GM18505 (cell line): ENCODE measurements around the gene TMSB15B.
"Not testable (repeated sequence)": the region's sequence is repeated elsewhere in the genome, so short reads cannot be mapped to it uniquely, and the experiment has no call there.

Experiments used
- ATAC-seq: cut with Tn5 transposase; IDR thresholded peaks from one replicate; pipeline ENCODE4 v1.9.1; 2021; ENCODE audit not compliant: unreplicated experiment
- POLR2A ChIP-seq: IDR thresholded peaks from 4 replicates; pipeline ENCODE4 v1.6.1; 2011; ENCODE audit warnings: borderline replicate concordance; ENCODE audit not compliant: insufficient read depth, insufficient read length; ENCODE audit errors: extremely low read depth

The TMSB15B gene

GRCh38 chrX:103954259-103954658 lies 8.2 kb upstream of the TMSB15B start:
- TF ChIP-seq POLR2A = no peak
- no peak for ATAC-seq

DNA sequence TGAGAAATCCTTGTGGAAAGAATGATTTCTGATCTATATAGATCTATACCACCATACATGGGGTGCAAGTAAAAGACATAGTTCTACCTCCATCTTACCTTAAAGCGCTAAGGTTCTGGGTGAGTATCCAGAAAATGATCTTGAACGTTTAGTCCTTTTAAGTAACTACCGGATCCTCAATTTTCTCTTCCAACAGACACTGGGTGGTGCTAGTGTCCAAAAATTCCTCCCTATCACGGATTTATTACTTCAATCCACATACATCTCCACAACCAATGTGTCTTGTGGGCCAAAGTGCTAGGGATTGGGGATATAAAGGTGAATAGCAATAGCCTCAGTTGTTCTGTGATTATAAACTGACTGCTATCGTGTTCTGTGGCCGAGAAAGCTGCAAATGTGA lies 1.8 kb upstream of the TMSB15B start:
- not testable (repeated sequence) for ATAC-seq

DNA sequence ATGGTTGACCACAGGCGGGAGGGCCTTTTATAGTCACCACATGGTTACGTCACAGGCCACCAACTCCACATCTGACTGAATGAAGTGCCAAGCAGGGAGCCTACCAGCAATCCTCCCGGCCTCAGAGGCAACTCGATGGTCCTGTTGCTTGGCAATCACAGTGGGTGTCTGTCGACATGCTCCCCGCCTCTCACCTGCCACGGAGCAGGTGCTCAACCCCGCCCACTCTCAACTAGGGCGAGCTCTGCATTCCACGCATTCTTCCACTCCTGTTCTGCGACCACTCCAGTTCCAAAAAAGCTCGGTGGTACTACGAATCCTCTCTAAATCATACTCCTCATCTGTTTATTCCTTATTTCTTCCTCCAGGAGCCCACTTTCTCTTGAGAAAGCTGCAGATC lies 21.1 kb downstream of the TMSB15B start:
- ATAC-seq = not testable (repeated sequence)

DNA sequence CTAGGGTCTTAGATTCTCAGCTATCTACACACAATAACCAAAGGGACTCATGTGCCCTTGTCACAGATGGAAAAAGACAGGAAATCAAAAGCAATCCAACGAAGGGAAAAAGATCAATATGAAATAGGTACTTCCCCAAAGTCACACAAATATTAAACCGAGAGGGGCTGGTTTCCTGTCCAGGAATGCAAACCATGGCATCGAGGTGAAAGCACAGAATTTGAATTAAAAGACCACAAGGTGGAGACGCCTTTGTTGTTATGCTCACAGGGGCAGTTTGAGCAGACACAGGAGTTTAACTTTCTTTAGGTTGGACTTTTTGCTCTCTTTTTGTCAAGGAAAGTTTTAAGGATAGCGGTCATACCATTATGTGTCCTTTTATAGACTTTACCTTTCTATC lies 36.8 kb downstream of the TMSB15B start:
- no peak for TF ChIP-seq POLR2A
- no peak for ATAC-seq

DNA sequence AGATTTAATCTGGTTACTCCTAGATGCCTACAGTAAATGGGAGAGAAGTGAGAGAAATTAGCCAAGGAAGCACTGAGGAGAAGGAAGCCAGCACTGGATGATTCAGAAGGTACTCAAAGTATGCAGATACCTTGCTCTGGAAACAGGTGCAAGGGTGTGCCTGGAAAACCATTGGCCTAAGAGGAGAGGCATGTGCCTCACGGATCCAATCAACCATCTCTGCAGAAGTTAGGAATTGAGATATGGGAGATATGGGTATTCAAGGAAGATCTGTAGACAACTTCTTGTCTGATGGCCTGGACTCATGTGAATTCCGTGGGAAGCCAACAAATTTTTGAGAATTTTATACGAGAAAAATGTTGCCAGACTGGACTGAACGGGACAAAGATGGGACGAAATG lies 46.4 kb downstream of the TMSB15B start:
- no peak for TF ChIP-seq POLR2A
- ATAC-seq = no peak

GRCh38 chrX:104013158-104013557 lies 50.7 kb downstream of the TMSB15B start:
- ATAC-seq = no peak
- TF ChIP-seq POLR2A = no peak

DNA sequence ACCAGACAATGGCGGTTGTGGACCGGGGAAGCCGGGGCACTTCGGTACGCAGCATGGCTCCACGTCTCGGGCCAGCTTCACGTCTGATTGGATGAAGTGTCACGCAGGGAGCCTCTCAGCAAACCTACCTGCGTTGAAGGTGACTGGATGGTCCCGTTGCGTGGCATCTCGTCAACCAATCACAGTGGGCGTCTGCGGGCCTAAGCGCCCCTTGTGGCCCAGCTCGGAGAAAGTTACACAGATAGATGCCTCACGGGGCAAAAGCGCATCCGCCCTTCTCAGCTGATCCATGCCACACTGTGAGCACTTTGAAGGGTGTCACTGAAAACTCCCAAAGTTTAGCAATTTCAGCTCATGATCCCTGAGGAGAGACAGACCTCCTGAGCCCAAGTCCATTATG lies 51.2 kb downstream of the TMSB15B start, which contains the start of gene H2BW1:
Gene H2BW1 (minus strand): TSS at position 103 of the 400 bp plus-strand sequence. CDS start 132 bp downstream, outside the sequence.
- no peak for ATAC-seq
- TF ChIP-seq POLR2A = no peak

DNA sequence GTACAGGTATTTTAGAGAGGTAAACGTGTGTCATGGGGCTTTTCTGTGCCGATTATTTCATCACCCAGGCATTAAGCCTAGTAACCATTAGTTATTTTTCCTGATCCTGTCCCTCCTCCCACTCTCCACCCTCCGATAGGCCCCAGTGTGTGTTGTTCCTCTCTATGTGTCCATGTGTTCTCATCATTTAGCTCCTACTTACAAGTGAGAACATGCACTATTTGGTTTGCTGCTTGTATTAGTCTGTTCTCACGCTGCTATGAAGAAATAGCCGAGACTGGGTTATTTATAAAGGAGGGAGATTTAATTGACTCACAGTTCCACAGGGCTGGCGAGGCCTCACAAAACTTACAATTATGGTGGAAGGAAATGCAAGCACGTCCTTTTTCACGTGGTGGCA lies 53.1 kb downstream of the TMSB15B start:
- ATAC-seq = not testable (repeated sequence)
